WI38 (cell line): ENCODE data around the gene CDC25C.
"Not testable (repeated sequence)": the region's sequence is repeated elsewhere in the genome, so short reads cannot be mapped to it uniquely, and the experiment has no call there.

ENCODE experiments used
- H3K4me3 ChIP-seq: 2 replicates; pipeline ENCODE4 v1.5.1; 2011; ENCODE audit warnings: low read depth, mild to moderate bottlenecking, control low read depth, low read length
- TF ChIP-seq, protein P1 (sequence below): IDR thresholded peaks from 2 replicates; pipeline ENCODE4 v1.5.1; 2012; ENCODE audit warnings: low read depth, mild to moderate bottlenecking, control low read depth, low read length

CDC25C gene

DNA sequence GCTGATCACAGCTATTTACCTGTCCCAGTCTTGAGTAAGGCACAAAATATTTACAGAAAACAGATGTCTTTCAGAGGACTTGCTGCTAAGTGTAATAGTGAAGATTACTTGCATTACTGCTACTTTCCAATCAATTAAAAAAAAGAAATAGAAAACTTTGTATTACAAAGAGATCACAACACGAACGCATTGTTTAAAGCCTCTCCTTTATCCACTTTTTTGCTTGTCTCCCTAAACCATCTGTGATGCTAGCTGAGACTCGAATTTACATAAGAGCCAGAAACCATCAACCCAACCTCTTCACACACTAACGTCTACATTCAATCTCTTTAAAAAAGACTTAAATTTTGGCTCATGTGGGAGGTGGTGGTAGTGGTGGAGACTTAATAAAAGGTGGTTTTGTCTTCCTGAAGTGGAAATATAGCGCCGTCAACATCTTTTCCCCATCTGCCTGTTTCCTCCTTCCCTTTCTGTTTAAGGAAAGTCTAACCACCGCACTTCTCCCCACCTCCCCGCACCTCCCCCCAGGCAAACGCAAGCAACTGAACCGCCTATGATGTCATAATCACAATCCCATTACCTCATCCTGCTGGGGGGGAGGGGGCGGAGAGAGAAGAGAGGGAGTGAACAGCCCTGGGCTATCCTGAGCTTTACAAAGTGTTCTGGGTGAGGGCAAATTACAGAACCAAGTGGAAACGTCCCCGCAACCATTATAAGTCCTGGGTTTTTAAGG, 5.5 kb upstream of the CDC25C start:
- TF ChIP-seq, protein P1, sequence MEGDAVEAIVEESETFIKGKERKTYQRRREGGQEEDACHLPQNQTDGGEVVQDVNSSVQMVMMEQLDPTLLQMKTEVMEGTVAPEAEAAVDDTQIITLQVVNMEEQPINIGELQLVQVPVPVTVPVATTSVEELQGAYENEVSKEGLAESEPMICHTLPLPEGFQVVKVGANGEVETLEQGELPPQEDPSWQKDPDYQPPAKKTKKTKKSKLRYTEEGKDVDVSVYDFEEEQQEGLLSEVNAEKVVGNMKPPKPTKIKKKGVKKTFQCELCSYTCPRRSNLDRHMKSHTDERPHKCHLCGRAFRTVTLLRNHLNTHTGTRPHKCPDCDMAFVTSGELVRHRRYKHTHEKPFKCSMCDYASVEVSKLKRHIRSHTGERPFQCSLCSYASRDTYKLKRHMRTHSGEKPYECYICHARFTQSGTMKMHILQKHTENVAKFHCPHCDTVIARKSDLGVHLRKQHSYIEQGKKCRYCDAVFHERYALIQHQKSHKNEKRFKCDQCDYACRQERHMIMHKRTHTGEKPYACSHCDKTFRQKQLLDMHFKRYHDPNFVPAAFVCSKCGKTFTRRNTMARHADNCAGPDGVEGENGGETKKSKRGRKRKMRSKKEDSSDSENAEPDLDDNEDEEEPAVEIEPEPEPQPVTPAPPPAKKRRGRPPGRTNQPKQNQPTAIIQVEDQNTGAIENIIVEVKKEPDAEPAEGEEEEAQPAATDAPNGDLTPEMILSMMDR = no peak
- H3K4me3 ChIP-seq = peak overlapping the region; percentile 94

GRCh38 chr5:138334867-138335447, 3.4 kb upstream of the CDC25C start:
- TF ChIP-seq, protein P1 = no peak
- H3K4me3 ChIP-seq = no peak overlapping the region

GRCh38 chr5:138330813-138331448, 673 bp downstream of the CDC25C start:
- TF ChIP-seq, protein P1 = no peak
- peak overlapping the region; percentile 63 for H3K4me3 ChIP-seq

DNA sequence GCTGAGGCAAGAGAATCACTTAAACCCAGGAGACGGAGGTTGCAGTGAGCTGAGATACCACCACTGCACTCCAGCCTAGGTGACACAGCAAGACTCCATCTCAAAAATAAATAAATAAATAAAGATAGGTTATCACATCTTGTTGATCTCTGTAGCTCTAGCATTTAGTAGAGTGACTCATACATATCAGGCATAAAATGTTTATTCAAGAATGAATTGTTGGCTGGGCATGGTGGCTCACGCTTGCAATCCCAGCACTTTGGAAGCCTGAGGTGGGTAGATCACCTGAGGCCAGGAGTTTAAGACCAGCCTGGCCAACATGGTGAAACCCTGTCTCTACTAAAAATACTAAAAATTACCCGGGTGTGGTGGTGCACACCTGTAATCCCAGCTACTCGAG, 13.4 kb downstream of the CDC25C start:
- H3K4me3 ChIP-seq = not testable (repeated sequence)

- no peak overlapping the region for H3K4me3 ChIP-seq
- TF ChIP-seq, protein P1 = no peak
These were observed 15.2 kb downstream of the CDC25C start for GRCh38 chr5:138316355-138316754.

GRCh38 chr5:138315751-138316278, 15.8 kb downstream of the CDC25C start:
- H3K4me3 ChIP-seq = no peak overlapping the region
- TF ChIP-seq, protein P1 = no peak

- TF ChIP-seq, protein P1 = no peak
- no peak overlapping the region for H3K4me3 ChIP-seq
These were observed 25.8 kb downstream of the CDC25C start for GRCh38 chr5:138305797-138306196.
